IMR-90 (cell line): ENCODE data around the gene JCAD. TPM values are rescaled to one million over a fixed set of nuclear protein-coding genes. Genes with fewer than 3 reads are reported as not detected.
"Not testable (repeated sequence)": the region's sequence is repeated elsewhere in the genome, so short reads cannot be mapped to it uniquely, and the experiment has no call there.

ENCODE experiments used
- ATAC-seq: fragments of 200-7000 bp; cut with Tn5 transposase; 2 replicates; pipeline ENCODE4 v1.9.1; 2020; ENCODE audit warnings: low read depth, mild to moderate bottlenecking, moderate library complexity
- BruUV-seq: library from RNA; stranded (reverse); fragments of 400-500 nt; replicated peaks from 2 replicates; lab custom pipeline; 2021; lab: Mats Ljungman, UMichigan
- CTCF ChIA-PET: fragments of 300-600 bp; formaldehyde crosslinking; extraction: SDS; loops from one replicate; lab custom pipeline; 2021; ENCODE audit warnings: antibody characterized with exemption; lab: Yijun Ruan, JAX
- POLR2A ChIA-PET: fragments of 300-600 bp; sonication (Branson Sonifier 250); formaldehyde crosslinking; loops from one replicate; lab custom pipeline; 2022; ENCODE audit warnings: antibody characterized with exemption; ENCODE audit not compliant: unreplicated experiment; lab: Charles Lee
- DNase-seq: peaks from one replicate; pipeline ENCODE4 v3.0.0; 2013
- H2AFZ ChIP-seq: replicated peaks from 2 replicates; pipeline ENCODE3; 2013; ENCODE audit warnings: low read length, mild to moderate bottlenecking; ENCODE audit not compliant: poor library complexity
- H2AK5ac ChIP-seq: 2 replicates; pipeline ENCODE4 v1.6.1; 2013; ENCODE audit warnings: low read depth, low read length, inconsistent platforms
- H2AK9ac ChIP-seq: replicated peaks from 2 replicates; pipeline ENCODE3; 2013; ENCODE audit warnings: mild to moderate bottlenecking, low read depth, low read length, moderate library complexity; ENCODE audit not compliant: poor library complexity
- H2BK120ac ChIP-seq: 2 replicates; pipeline ENCODE4 v1.6.1; 2013; ENCODE audit warnings: low read depth, low read length, inconsistent platforms
- H2BK15ac ChIP-seq: 3 replicates; pipeline ENCODE4 v1.6.1; 2013; ENCODE audit warnings: low read depth, low read length, inconsistent platforms
- H2BK20ac ChIP-seq: 2 replicates; pipeline ENCODE4 v1.6.1; 2013; ENCODE audit warnings: low read depth, mild to moderate bottlenecking, inconsistent platforms, low read length, moderate library complexity
- H2BK5ac ChIP-seq: 2 replicates; pipeline ENCODE4 v1.6.1; 2013; ENCODE audit warnings: mild to moderate bottlenecking, low read depth, low read length, inconsistent platforms; ENCODE audit not compliant: poor library complexity, severe bottlenecking
- H3K14ac ChIP-seq: replicated peaks from 2 replicates; pipeline ENCODE4 v1.6.1; 2013; ENCODE audit warnings: low read depth, low read length, inconsistent platforms
- H3K18ac ChIP-seq: 2 replicates; pipeline ENCODE4 v1.6.1; 2013; ENCODE audit warnings: low read depth, low read length, control low read depth
- H3K23ac ChIP-seq: 2 replicates; pipeline ENCODE4 v1.6.1; 2013; ENCODE audit warnings: low read depth, low read length, inconsistent platforms
- H3K27ac ChIP-seq: 2 replicates; pipeline ENCODE4 v1.5.1; 2013; ENCODE audit warnings: mild to moderate bottlenecking, control low read depth, low read length; ENCODE audit not compliant: insufficient read depth
- H3K27me3 ChIP-seq: 2 replicates; pipeline ENCODE4 v1.6.1; 2013; ENCODE audit warnings: low read length; ENCODE audit not compliant: control insufficient read depth, insufficient read depth
- H3K36me3 ChIP-seq: 2 replicates; pipeline ENCODE4 v1.6.1; 2013; ENCODE audit warnings: low read length, mixed read lengths; ENCODE audit not compliant: control insufficient read depth, insufficient read depth
- H3K4ac ChIP-seq: 2 replicates; pipeline ENCODE4 v1.6.1; 2013; ENCODE audit warnings: low read depth, low read length, inconsistent platforms
- H3K4me1 ChIP-seq: 2 replicates; pipeline ENCODE4 v1.6.1; 2013; ENCODE audit warnings: low read length, mixed read lengths; ENCODE audit not compliant: control insufficient read depth, insufficient read depth
- H3K4me2 ChIP-seq: 2 replicates; pipeline ENCODE4 v1.6.1; 2013; ENCODE audit warnings: low read depth, mild to moderate bottlenecking, control low read depth, low read length, moderate library complexity
- H3K4me3 ChIP-seq: 2 replicates; pipeline ENCODE4 v1.5.1; 2013; ENCODE audit warnings: low read depth, mild to moderate bottlenecking, control low read depth, low read length, moderate library complexity; ENCODE audit not compliant: insufficient read depth
- H3K56ac ChIP-seq: 2 replicates; pipeline ENCODE4 v1.6.1; 2013; ENCODE audit warnings: low read length, inconsistent platforms; ENCODE audit not compliant: insufficient read depth; ENCODE audit errors: extremely low read depth
- H3K79me1 ChIP-seq, 2 experiments: 2 replicates each; pipeline ENCODE4 v1.6.1; 2013; ENCODE audit warnings: low read length in 2 of 2, inconsistent platforms in 1 of 2, low read depth in 1 of 2
- H3K9ac ChIP-seq: 2 replicates; pipeline ENCODE4 v1.6.1; 2013; ENCODE audit warnings: low read depth, low read length, control low read depth
- H3K9me1 ChIP-seq: 2 replicates; pipeline ENCODE4 v1.6.1; 2013; ENCODE audit warnings: low read length, inconsistent platforms; ENCODE audit not compliant: insufficient read depth
- H3K9me3 ChIP-seq: 2 replicates; pipeline ENCODE4 v1.6.1; 2013; ENCODE audit warnings: low read length; ENCODE audit not compliant: control insufficient read depth, insufficient read depth
- H4K20me1 ChIP-seq: 2 replicates; pipeline ENCODE4 v1.6.1; 2013; ENCODE audit warnings: low read length, inconsistent platforms; ENCODE audit not compliant: insufficient read depth
- H4K5ac ChIP-seq: 2 replicates; pipeline ENCODE4 v1.6.1; 2013; ENCODE audit warnings: mild to moderate bottlenecking, low read depth, low read length, control low read depth
- H4K8ac ChIP-seq, 2 experiments: 2 replicates each; pipeline ENCODE4 v1.6.1; 2013; ENCODE audit warnings: low read depth in 2 of 2, low read length in 2 of 2, control low read depth in 1 of 2, inconsistent platforms in 1 of 2
- H4K91ac ChIP-seq: 2 replicates; pipeline ENCODE4 v1.6.1; 2013; ENCODE audit warnings: low read depth, low read length, inconsistent platforms; ENCODE audit not compliant: insufficient read depth
- WGBS, 2 experiments: methylation state at CpG; one replicate each; pipeline versions ENCODE4 v1.1.5 to v1.1.7; 2013; ENCODE audit warnings: missing lambda C conversion rate in 2 of 2; ENCODE audit not compliant: insufficient read length in 1 of 2; ENCODE audit errors: extremely low coverage in 2 of 2; 5-methylcytosine and 5-hydroxymethylcytosine counted together
- dilution Hi-C: fragments of 300-500 bp; cut with HindIII; formaldehyde crosslinking; loops from one replicate; pipeline ENCODE4 v1.14.3; 2018; ENCODE audit warnings: low sequenced_read_pairs; ENCODE audit not compliant: unreplicated experiment
- in situ Hi-C: fragments of 300-500 bp; cut with MboI; formaldehyde crosslinking; loops from 3 replicates; pipeline ENCODE4 v1.14.3; 2019; ENCODE audit warnings: low sequenced_read_pairs, inconsistent platforms, mixed read lengths
- intact Hi-C: fragments of 100-400 bp; cut with micrococcal nuclease; formaldehyde crosslinking; loops from 2 replicates; pipeline ENCODE4 v1.10.0; 2022
- polyA plus RNA-seq, 3 experiments: library from polyadenylated mRNA; depleted of rRNA; stranded (reverse); fragments of >200 nt; gene quantifications; 2 replicates each; pipeline ENCODE4 v1.2.3, GENCODE V29; 2012; ENCODE audit warnings: low replicate concordance in 1 of 3
- total RNA-seq: library from RNA; depleted of rRNA; stranded (reverse); fragments of >200 nt; gene quantifications from 2 replicates; pipeline ENCODE4 v1.2.3, GENCODE V29; 2012

Gene JCAD
- total and polyA plus RNA-seq, 2 of the 4 experiments (the other 2 are of a cell fraction): 15.9 to 16.8 TPM

GRCh38 chr10:30005116-30005515, 54.3 kb downstream of the JCAD start:
- H3K4ac ChIP-seq, H2AK9ac ChIP-seq, CTCF ChIA-PET, H3K36me3 ChIP-seq, H3K56ac ChIP-seq, H3K4me3 ChIP-seq, H2BK120ac ChIP-seq, H3K27me3 ChIP-seq, H3K18ac ChIP-seq, H2BK20ac ChIP-seq, H3K79me1 ChIP-seq, H3K9ac ChIP-seq, H4K20me1 ChIP-seq, H3K4me2 ChIP-seq, H3K27ac ChIP-seq, H3K23ac ChIP-seq, POLR2A ChIA-PET, H3K9me3 ChIP-seq, H2BK5ac ChIP-seq, H2BK15ac ChIP-seq, DNase-seq, H4K8ac ChIP-seq, H2AK5ac ChIP-seq, dilution Hi-C loops, H3K14ac ChIP-seq, ATAC-seq, BruUV-seq, H4K91ac ChIP-seq, H2AFZ ChIP-seq, intact Hi-C loops, H4K5ac ChIP-seq, in situ Hi-C loops: not testable (repeated sequence)
- Histone ChIP-seq H3K9me1 (peaks cover 15% of the 10 kb centered on the region), H3K4me1 (peaks cover 18% of the 10 kb centered on the region)
- WGBS, 2 experiments: no CpG with 5 or more reads among the region's 1 CpG
